Karpas-422 (cell line): ENCODE results near the gene PLP1. TPM values are rescaled to one million over a fixed set of nuclear protein-coding genes. Genes with fewer than 3 reads are reported as not detected.
A peak's percentile ranks its signal among the peaks of the same experiment; 100 is the strongest.

ENCODE experiments used
- DNase-seq: peaks from one replicate; pipeline ENCODE4 v3.0.0-alpha.2; 2015
- H2AFZ ChIP-seq: fragments of 200-600 bp; sonication (generic); 2 replicates; pipeline ENCODE4 v1.6.1; 2014; ENCODE audit warnings: antibody characterized with exemption, low read length, mixed read lengths
- H3K27ac ChIP-seq: fragments of 200-600 bp; sonication (generic); 2 replicates; pipeline ENCODE4 v1.5.1; 2014; ENCODE audit warnings: mild to moderate bottlenecking, low read length, moderate library complexity
- H3K27me3 ChIP-seq: fragments of 200-600 bp; sonication (generic); 2 replicates; pipeline ENCODE4 v1.6.1; 2014; ENCODE audit warnings: low read length, mixed read lengths
- H3K36me3 ChIP-seq: fragments of 200-600 bp; sonication (generic); 2 replicates; pipeline ENCODE4 v1.6.1; 2014; ENCODE audit warnings: low read length, mixed read lengths; ENCODE audit not compliant: insufficient read depth
- H3K4me1 ChIP-seq: fragments of 200-600 bp; sonication (generic); 2 replicates; pipeline ENCODE4 v1.6.1; 2014; ENCODE audit warnings: mild to moderate bottlenecking, low read length, mixed read lengths
- H3K4me2 ChIP-seq: fragments of 200-600 bp; sonication (generic); 2 replicates; pipeline ENCODE4 v1.6.1; 2014; ENCODE audit warnings: low read length, low read depth, mild to moderate bottlenecking; ENCODE audit not compliant: poor library complexity, severe bottlenecking
- H3K4me3 ChIP-seq: fragments of 200-600 bp; sonication (generic); 2 replicates; pipeline ENCODE4 v1.5.1; 2014; ENCODE audit warnings: mild to moderate bottlenecking, antibody characterized with exemption, low read length, mixed read lengths
- H3K79me2 ChIP-seq: fragments of 200-600 bp; sonication (generic); 2 replicates; pipeline ENCODE4 v1.6.1; 2014; ENCODE audit warnings: mild to moderate bottlenecking, low read length, mixed read lengths
- H3K9ac ChIP-seq: fragments of 200-600 bp; sonication (generic); 2 replicates; pipeline ENCODE4 v1.6.0; 2014; ENCODE audit warnings: low read length
- H3K9me2 ChIP-seq: fragments of 200-600 bp; sonication (generic), shearing (Covaris generic); replicated peaks from 2 replicates; pipeline ENCODE4 v1.6.0; 2014; ENCODE audit warnings: mild to moderate bottlenecking, low read length, moderate library complexity; ENCODE audit not compliant: insufficient read depth
- H3K9me3 ChIP-seq: fragments of 300-700, 200-600 bp; sonication (generic); 2 replicates; pipeline ENCODE4 v1.6.1; 2014; ENCODE audit warnings: low read length, mixed read lengths
- H4K20me1 ChIP-seq: fragments of 200-600 bp; sonication (generic); 2 replicates; pipeline ENCODE4 v1.6.1; 2014; ENCODE audit warnings: mild to moderate bottlenecking, antibody characterized with exemption, low read length, low read depth; ENCODE audit not compliant: insufficient read depth
- total RNA-seq: library from RNA; depleted of rRNA; stranded (reverse); fragments of >200 nt; shearing (Covaris generic); gene quantifications from 2 replicates; pipeline ENCODE4 v1.2.3, GENCODE V29; 2014; ENCODE audit warnings: low replicate concordance; rRNA removed

Gene PLP1
- 1.2 TPM in 1 of 2 replicates, not detected in the other for total RNA-seq

- Histone ChIP-seq H3K27ac (no peak within 1 kb of the TSS), H3K36me3 (no peaks in the 10 kb centered on the region), H3K4me1 (no peaks in the 10 kb centered on the region), H3K4me2 (no peak within 1 kb of the TSS), H3K9ac (no peak within 1 kb of the TSS), H2AFZ (no peak within 1 kb of the TSS), H4K20me1 (no peaks in the 10 kb centered on the region), H3K9me2 (no peaks in the 10 kb centered on the region), H3K79me2 (no peaks in the 10 kb centered on the region), H3K4me3 (no peak within 1 kb of the TSS), H3K27me3 (no peaks in the 10 kb centered on the region), H3K9me3 (no peaks in the 10 kb centered on the region)
- no peak for DNase-seq
Measured at GRCh38 chrX:103776546-103776945, at the start of gene PLP1. Gene PLP1, plus strand, starts transcription at chrX:103776840. Its CDS starts 156 bp downstream, at chrX:103776996.

- H3K27ac ChIP-seq: no peak overlapping the region
- H3K4me2 ChIP-seq: no peak overlapping the region
- no peaks in the 10 kb centered on the region for H3K9me2 ChIP-seq
- H3K27me3 ChIP-seq: no peaks in the 10 kb centered on the region
- no peaks in the 10 kb centered on the region for H3K9me3 ChIP-seq
- no peaks in the 10 kb centered on the region for H3K79me2 ChIP-seq
- no peaks in the 10 kb centered on the region for H4K20me1 ChIP-seq
- H2AFZ ChIP-seq: no peak overlapping the region
- no peak for DNase-seq
- H3K36me3 ChIP-seq: no peaks in the 10 kb centered on the region
- H3K9ac ChIP-seq: no peak overlapping the region
- H3K4me1 ChIP-seq: no peaks in the 10 kb centered on the region
- H3K4me3 ChIP-seq: no peak overlapping the region
Measured at GRCh38 chrX:103727115-103727514, 49.5 kb upstream of the PLP1 start.

GRCh38 chrX:103729015-103729414 lies 47.6 kb upstream of the PLP1 start:
- Histone ChIP-seq H2AFZ (no peak overlapping the region), H4K20me1 (no peaks in the 10 kb centered on the region)

GRCh38 chrX:103730147-103730795 lies 46.4 kb upstream of the PLP1 start:
- Histone ChIP-seq H4K20me1 (no peaks in the 10 kb centered on the region), H3K79me2 (no peaks in the 10 kb centered on the region), H3K4me2 (no peak overlapping the region), H2AFZ (no peak overlapping the region), H3K9ac (no peak overlapping the region), H3K27ac (no peak overlapping the region), H3K9me2 (no peaks in the 10 kb centered on the region), H3K9me3 (no peaks in the 10 kb centered on the region), H3K27me3 (no peaks in the 10 kb centered on the region), H3K4me1 (no peaks in the 10 kb centered on the region), H3K4me3 (no peak overlapping the region), H3K36me3 (no peaks in the 10 kb centered on the region)
- no peak for DNase-seq

More at GRCh38 chrX:103729015-103729414, 47.6 kb upstream of the PLP1 start:
- DNase-seq: no peak
- no peaks in the 10 kb centered on the region for H3K27me3 ChIP-seq
- no peak overlapping the region for H3K4me3 ChIP-seq
- H3K79me2 ChIP-seq: no peaks in the 10 kb centered on the region
- no peak overlapping the region for H3K27ac ChIP-seq
- H3K4me2 ChIP-seq: no peak overlapping the region
- H3K9me2 ChIP-seq: no peaks in the 10 kb centered on the region
- no peaks in the 10 kb centered on the region for H3K4me1 ChIP-seq
- H3K36me3 ChIP-seq: no peaks in the 10 kb centered on the region
- H3K9me3 ChIP-seq: no peaks in the 10 kb centered on the region
- H3K9ac ChIP-seq: no peak overlapping the region

GRCh38 chrX:103730796-103731493 lies 45.7 kb upstream of the PLP1 start:
- Histone ChIP-seq H3K9me3 (no peaks in the 10 kb centered on the region), H3K4me3 (no peak overlapping the region), H3K27me3 (no peaks in the 10 kb centered on the region), H3K9ac (no peak overlapping the region), H3K4me2 (no peak overlapping the region), H3K4me1 (no peaks in the 10 kb centered on the region), H4K20me1 (no peaks in the 10 kb centered on the region), H3K36me3 (no peaks in the 10 kb centered on the region), H2AFZ (no peak overlapping the region), H3K9me2 (no peaks in the 10 kb centered on the region), H3K79me2 (no peaks in the 10 kb centered on the region), H3K27ac (no peak overlapping the region)
- no peak for DNase-seq

- Histone ChIP-seq H3K9me3 (no peaks in the 10 kb centered on the region), H3K4me2 (no peak overlapping the region), H2AFZ (no peak overlapping the region), H3K27me3 (no peaks in the 10 kb centered on the region), H3K9ac (no peak overlapping the region), H3K27ac (no peak overlapping the region), H3K4me3 (no peak overlapping the region), H3K79me2 (no peaks in the 10 kb centered on the region), H4K20me1 (no peaks in the 10 kb centered on the region), H3K4me1 (no peaks in the 10 kb centered on the region), H3K9me2 (no peaks in the 10 kb centered on the region), H3K36me3 (no peaks in the 10 kb centered on the region)
- DNase-seq: no peak
Measured at GRCh38 chrX:103733017-103733416, 43.6 kb upstream of the PLP1 start.

GRCh38 chrX:103734125-103734760 lies 42.4 kb upstream of the PLP1 start:
- Histone ChIP-seq H3K9me2 (no peaks in the 10 kb centered on the region), H3K4me2 (no peak overlapping the region)
- no peak for DNase-seq

GRCh38 chrX:103737696-103738095 lies 38.9 kb upstream of the PLP1 start:
- Histone ChIP-seq H3K9ac (no peak overlapping the region), H3K4me2 (no peak overlapping the region), H3K27me3 (no peaks in the 10 kb centered on the region), H3K79me2 (no peaks in the 10 kb centered on the region), H3K4me3 (no peak overlapping the region), H2AFZ (no peak overlapping the region), H3K9me3 (no peaks in the 10 kb centered on the region), H3K4me1 (no peaks in the 10 kb centered on the region), H3K27ac (no peak overlapping the region), H3K36me3 (no peaks in the 10 kb centered on the region), H4K20me1 (no peaks in the 10 kb centered on the region), H3K9me2 (no peaks in the 10 kb centered on the region)
- DNase-seq: peak; percentile 11

More at GRCh38 chrX:103734125-103734760, 42.4 kb upstream of the PLP1 start:
- H4K20me1 ChIP-seq: no peaks in the 10 kb centered on the region
- H3K79me2 ChIP-seq: no peaks in the 10 kb centered on the region
- H3K27ac ChIP-seq: no peak overlapping the region
- no peaks in the 10 kb centered on the region for H3K27me3 ChIP-seq
- H3K9ac ChIP-seq: no peak overlapping the region
- no peaks in the 10 kb centered on the region for H3K36me3 ChIP-seq
- H3K4me1 ChIP-seq: no peaks in the 10 kb centered on the region
- no peaks in the 10 kb centered on the region for H3K9me3 ChIP-seq
- no peak overlapping the region for H3K4me3 ChIP-seq
- H2AFZ ChIP-seq: no peak overlapping the region
